AG08396 (cell line): ENCODE data around the gene LTK.
A peak's percentile ranks its signal among the peaks of the same experiment; 100 is the strongest.

Experiments
- DNase-seq: peaks from one replicate; pipeline ENCODE4 v3.0.0; 2012; ENCODE audit warnings: low spot score, mixed read lengths

The LTK gene

GRCh38 chr15:41498657-41499056 lies 15.0 kb downstream of the LTK start:
- no peak for DNase-seq

DNA sequence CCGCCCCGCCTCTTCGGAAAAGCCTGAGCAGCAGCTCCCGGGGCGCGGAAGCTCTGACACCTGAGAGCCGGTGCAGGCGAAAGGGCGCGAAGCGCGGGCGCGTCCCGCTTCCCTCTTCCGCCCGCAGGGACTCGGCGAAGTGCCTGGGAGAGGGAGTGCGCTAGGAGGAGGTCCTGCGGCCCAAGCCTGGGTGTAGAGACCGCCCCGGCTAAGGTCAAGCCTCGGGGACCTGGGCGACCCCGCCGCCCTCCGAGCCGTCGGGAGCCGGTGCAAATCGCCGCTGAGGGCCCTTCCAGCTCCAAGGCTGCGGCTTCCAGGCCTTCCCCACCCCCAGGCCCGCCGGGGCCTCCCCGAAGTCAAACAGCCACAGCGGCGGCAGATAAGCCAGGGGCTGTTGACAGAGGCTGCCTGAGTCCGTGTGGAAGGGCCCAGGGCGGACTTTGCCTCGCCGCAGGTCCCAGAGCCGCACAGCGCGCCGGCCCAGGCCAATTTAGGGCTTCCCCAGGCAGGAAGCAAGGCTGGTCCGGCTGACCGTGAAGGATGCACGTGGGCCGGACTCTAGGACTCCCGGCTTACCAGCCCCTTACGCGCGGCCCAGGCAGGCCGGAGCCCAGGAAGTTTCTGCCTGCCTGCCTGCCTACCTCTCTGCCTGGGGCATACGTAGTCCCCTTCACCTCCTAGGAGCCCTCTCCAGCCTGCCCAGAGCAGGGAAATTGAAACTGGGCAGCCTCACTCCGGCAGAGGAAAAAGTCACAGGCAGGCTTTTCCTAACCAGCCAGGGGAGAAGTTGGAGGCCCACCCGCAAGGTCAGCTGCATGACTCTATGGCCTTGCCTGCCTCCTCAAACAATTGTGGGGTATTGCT lies 17.7 kb downstream of the LTK start:
- DNase-seq, result no peak

DNA sequence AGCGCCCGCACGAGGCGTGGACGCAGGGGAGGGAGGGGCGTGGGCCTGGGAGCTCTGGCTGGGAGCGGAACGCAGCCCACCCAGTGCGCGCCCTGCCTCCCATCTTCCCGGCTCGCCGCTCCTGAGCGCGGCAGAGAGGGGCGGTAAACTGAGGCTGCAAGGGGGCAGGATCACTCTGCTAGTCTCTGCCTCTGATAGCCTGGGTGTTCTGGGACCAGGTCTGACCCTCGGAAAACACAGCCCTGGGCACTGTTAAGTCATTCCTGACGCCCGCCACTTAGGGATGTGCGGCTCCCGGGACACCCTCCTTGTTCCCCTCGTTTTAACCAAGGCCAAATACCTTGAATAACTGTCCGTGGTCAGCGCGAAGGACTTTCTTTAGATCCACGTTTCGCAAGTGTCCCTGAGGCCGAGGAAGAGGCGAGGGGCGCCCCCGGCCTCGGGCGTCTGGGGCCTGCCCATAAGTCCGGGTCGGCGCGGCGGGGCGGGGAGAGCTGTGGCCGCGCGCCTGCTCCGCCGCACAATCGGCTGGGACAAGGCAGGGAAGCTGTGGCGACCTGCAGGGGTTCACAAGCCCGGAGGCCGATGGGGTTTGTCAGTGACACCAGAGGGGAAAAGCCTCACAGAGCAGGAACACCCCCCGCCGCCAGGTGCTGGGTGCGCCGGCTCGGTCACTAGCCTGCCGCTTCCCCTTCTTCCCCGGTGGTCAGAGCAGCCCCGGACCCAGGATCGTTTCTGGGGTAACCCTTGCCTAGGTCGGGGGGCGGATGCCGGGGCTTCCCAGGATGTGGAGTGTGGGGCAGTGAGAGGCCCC lies 18.5 kb downstream of the LTK start:
- DNase-seq, result no peak

- DNase-seq, result peak; percentile 31
Measured at GRCh38 chr15:41494190-41494921, 19.3 kb downstream of the LTK start.

DNA sequence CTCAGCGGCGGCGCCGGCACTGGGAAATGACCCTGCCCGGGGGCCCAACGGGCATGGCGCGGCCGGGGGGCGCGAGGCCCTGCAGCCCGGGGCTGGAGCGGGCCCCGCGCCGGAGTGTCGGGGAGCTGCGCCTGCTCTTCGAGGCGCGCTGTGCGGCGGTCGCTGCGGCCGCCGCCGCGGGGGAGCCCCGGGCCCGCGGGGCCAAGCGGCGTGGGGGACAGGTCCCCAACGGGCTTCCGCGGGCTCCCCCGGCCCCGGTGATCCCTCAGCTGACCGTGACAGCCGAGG lies 19.8 kb downstream of the LTK start:
- no peak for DNase-seq

DNA sequence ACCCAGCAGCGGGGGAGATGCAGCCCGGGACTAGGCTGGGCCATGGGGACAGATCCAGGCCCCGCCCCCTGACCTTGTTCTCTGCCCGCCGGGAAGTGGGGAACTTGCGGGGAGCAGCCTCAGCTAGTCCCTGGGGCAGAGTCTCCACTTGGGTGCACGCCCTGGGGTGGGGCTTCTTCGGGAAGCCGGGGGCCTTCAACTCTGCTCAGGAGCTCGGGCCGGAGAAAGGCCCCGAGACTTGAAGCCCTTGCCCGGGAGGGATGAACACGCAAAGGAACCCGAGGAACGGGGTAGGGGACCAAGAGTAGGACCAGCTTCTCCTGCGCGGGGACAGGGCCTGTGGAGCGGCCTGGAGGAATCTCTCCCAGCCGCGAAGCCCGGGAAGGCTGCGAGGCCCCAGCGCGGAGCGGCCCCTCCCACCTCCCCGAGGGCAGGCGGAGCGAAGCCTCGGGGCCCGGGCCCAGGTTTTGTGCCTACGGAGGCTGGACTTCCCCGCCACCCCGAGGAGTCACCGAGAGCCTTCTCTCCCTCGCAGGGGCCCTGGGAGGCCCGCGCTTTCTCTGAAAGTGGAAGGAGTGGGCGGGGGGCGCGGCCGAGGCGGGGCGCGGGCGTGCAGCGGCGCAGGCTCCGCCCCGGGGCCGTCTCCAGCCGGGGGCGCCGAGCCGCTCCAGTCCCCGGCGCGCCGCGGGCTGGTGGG lies 20.3 kb downstream of the LTK start, which contains the start of gene ITPKA:
Gene ITPKA (plus strand): TSS at position 670 of the 697 bp plus-strand sequence. CDS start 54 bp downstream, outside the sequence.
- peak; percentile 83 for DNase-seq

DNA sequence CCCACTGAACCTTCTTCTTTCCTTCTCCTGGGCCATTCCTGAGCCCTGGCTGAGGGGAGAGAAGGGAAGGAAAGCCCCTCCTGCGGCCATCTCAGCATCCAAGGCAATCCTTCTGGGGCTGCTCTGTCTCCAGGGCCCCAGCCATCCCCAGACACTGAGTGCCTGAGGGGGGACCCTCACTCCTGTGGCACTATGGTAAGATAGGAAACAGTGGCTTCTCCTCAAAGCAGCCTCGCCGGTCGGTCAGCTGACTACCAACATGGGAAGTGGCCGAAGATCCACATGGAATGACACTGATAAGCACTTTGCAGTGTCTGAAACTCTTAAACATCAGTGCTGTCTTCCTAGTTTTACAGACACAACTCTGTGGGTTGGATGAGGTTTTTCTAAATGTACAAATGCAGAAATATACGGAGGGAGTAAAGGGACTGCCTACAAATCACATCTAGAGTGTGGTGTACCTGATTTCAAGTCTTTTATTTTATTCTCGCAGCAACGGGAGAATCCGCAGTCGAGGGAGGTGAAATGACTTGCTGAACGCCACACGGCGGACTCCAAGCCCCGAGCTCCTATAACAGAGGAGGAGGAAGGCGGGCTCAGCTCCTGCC lies 20.9 kb downstream of the LTK start:
- DNase-seq, result no peak

DNA sequence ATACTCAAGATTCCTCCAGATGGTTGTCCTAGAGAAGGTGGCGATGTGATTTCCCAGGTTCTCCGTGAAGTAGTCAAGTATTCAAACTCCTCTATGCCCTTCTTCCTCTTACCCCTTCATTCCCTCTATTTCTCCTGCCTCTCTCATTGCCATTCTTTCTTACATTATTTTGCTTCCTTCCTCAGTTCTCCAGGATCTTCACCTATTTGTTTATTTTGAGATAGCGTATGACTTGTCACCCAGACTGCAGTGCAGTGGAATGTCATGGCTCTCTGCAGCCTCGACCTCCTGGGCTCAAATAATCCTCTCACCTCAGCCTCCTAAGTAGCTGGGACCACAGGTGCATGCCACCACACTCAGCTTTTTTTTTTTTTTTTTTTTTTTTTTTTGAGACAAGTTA lies 21.7 kb downstream of the LTK start:
- DNase-seq, result no peak

GRCh38 chr15:41490355-41490754 lies 23.3 kb downstream of the LTK start:
- DNase-seq, result peak; percentile 93

DNA sequence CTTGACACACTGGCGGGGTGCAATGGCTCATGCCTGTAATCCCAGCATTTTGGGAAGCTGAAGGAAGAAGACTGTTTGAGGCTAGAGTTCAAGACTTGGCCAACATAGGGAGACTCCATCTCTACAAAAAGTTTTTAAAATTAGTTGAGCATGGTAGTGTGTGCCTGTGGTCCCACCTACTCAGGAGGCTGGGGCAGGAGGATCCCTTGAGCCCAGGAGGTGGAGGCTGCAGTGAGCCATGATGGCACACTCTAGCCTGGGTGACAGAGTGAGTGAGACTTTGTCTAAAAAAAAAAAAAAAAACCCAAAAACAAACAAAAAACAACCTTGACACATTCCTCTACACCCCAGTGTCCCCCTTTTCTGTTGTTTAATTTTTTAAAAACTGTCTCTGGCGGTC lies 24.0 kb downstream of the LTK start:
- DNase-seq, result no peak

DNA sequence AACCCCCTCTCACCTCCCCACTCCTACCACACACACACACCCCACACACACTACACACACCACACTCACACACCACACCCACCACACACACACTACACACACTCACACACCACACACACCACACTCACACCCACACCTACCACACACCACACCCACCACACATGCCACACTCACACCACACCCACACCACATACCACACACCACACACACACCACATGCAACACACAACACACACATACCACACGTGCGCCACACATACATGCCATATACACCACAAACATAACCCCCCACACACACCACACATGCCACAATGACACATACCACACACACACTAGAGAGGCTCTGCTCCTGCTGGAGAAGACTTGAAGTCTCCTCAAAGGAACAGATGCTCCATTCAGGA lies 25.8 kb downstream of the LTK start:
- no peak for DNase-seq

- no peak for DNase-seq
Measured at GRCh38 chr15:41487381-41487780, 26.2 kb downstream of the LTK start.

- DNase-seq, result no peak
Measured at GRCh38 chr15:41486286-41486685, 27.3 kb downstream of the LTK start.

- no peak for DNase-seq
Measured at GRCh38 chr15:41484937-41485625, 28.5 kb downstream of the LTK start.

- DNase-seq, result no peak
Measured at GRCh38 chr15:41483519-41483918, 30.1 kb downstream of the LTK start.

DNA sequence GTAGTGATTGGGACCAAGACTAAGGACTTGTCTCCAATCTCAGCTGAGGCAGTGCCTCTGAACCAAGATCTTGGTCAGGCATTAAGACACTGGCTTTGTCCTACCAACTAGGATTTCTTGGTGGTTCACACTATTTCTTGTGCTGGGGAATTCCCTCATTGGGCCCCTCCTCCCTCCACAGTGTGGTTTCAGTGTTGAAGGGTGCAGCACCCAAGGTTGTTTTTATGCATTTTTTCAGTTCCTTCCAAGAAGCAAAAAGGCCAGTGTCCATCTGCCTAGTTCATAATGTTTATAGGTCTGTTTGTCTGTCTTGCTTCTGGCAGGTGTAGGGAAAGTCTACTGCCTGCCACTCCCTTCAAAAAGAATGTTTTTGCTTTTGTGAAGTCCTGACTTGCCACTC lies 30.5 kb downstream of the LTK start:
- DNase-seq, result no peak

DNA sequence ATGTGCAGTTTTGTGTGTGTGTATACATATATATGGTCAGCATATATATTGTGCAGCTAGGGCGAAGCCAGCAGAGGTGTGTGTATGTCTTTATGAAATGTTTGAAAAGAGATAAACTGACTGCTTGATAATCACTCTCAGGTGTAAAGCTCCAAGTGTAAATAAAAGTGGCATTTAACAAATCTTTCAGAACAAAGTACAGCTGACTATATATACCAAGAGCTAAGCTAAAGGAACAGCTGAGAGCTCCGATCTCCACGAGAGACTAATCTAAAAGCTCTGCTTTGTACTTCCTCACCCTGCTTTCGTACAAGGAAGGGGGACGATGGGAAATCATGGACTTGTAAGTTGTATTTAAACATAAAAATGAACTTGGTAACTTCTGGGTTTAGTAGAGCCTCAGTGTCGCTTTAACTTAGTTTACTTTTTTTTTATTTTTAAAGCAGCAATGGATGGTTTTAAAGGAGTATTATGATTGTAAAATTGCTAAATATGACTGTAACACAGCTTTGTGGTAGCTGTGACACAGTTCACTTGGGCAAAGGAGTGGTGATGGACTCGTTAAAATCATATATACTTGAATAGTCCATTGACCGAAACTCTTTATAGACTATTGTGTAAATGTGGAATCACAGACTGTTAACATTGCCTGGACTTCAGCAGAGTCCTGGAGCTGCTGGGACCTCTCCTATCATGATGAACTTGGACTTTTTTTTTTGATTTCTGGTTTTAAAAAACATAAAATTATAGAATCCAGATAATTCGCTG lies 31.3 kb downstream of the LTK start:
- no peak for DNase-seq

DNA sequence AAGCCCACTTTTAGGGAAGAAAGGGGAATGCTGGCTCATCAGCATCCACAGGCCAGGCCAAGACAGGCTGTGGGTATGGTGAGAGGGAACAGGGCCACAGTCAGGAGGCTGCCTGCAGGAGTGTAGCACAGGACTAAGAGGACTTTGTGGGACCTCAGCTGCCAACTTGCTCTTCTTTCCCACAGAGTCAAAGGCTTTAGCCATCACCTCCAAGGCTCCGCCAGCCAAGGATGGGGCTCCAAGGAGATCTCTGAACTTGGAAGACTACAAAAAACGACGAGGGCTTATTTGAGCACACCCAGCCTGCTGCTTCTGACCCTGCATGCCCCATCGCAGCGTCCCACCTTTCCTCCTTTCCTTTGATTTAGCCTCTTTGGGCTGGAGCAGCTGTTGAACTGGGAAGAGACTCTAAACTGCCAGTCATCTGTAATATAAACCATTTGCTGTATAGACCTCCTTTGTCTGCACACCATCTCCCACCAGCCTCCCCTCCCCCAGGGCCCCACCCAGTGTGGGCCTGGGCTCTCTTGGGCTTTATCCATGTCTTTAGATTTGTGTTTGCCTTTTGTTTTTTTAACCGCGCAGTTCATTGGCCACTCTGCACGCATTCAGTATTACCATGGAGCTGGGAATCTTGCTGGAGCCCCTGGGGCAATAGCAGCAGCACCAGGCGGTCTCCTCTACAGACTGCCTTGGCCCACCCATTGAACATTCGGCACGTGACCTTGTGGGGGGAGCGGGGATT lies 33.1 kb downstream of the LTK start:
- no peak for DNase-seq

- DNase-seq, result no peak
Measured at GRCh38 chr15:41476416-41477048, 37.1 kb downstream of the LTK start.
